22Rv1 (cell line): ENCODE data around the gene ATP13A3.

ENCODE experiments used
- CTCF ChIP-seq: fragments of 450-650 bp; IDR thresholded peaks from 2 replicates; pipeline ENCODE4 v1.5.1; 2017; ENCODE audit warnings: mild to moderate bottlenecking
- ZFX ChIP-seq: fragments of 450-650 bp; IDR thresholded peaks from 2 replicates; pipeline ENCODE4 v1.6.1; 2017; ENCODE audit warnings: antibody characterized with exemption, borderline replicate concordance

- no peak for TF ChIP-seq CTCF
- no peak for TF ChIP-seq ZFX
These were observed 10.8 kb downstream of the ATP13A3 start for GRCh38 chr3:194475978-194476377.
